Heart right ventricle (tissue), 16 donors: ENCODE measurements around the gene SND1. TPM values are rescaled to one million over a fixed set of nuclear protein-coding genes. Genes with fewer than 3 reads are reported as not detected.

Experiments used
- ATAC-seq, 8 donors: fragments of 200-7000 bp; cut with Tn5 transposase; one replicate each; pipeline ENCODE4 v1.9.1; 2020; ENCODE audit warnings: mild to moderate bottlenecking in 8 of 8, moderate library complexity in 8 of 8, moderate number of reproducible peaks in 1 of 8
- DNase-seq, 2 donors: peaks; one replicate each; pipeline ENCODE4 v3.0.0-alpha.2; 2020
- H3K27ac ChIP-seq, 10 donors: fragments of 200-600 bp; sonication (generic) in 2 of 10; one replicate each; pipeline versions ENCODE4 v1.5.0 to v1.8.0; 2020 to 2022; ENCODE audit warnings: mild to moderate bottlenecking in 3 of 10
- H3K27me3 ChIP-seq, 7 donors: fragments of 200-600 bp; one replicate each; pipeline ENCODE4 v1.8.0; 2021 to 2022; ENCODE audit warnings: mild to moderate bottlenecking in 2 of 7
- H3K36me3 ChIP-seq, 9 donors: fragments of 200-600 bp; sonication (generic) in 1 of 9; one replicate each; pipeline versions ENCODE4 v1.5.0 to v1.8.0; 2020 to 2022; ENCODE audit warnings: mild to moderate bottlenecking in 2 of 9
- H3K4me1 ChIP-seq, 9 donors: fragments of 200-600 bp; sonication (generic) in 1 of 9; one replicate each; pipeline versions ENCODE4 v1.5.0 to v1.8.0; 2020 to 2022; ENCODE audit warnings: mild to moderate bottlenecking in 4 of 9
- H3K4me3 ChIP-seq, 10 donors: fragments of 200-600 bp; sonication (generic) in 2 of 10; one replicate each; pipeline versions ENCODE4 v1.5.0 to v1.8.0; 2020 to 2022; ENCODE audit warnings: mild to moderate bottlenecking in 7 of 10, moderate library complexity in 2 of 10
- H3K9me3 ChIP-seq, 11 donors: fragments of 200-600 bp in 10 of 11; sonication (generic) in 2 of 11; one replicate each; pipeline versions ENCODE4 v1.5.0 to v1.8.0; 2013 to 2022; ENCODE audit warnings: mild to moderate bottlenecking in 2 of 11, control low read depth in 1 of 11, moderate library complexity in 1 of 11
- WGBS, 2 donors: extraction: QIAGEN DNeasy Blood & Tissue Kit; methylation state at CpG; one replicate each; pipeline ENCODE4 v1.1.7; 2013; ENCODE audit warnings: inconsistent platforms in 1 of 2; 5-methylcytosine and 5-hydroxymethylcytosine counted together
- intact Hi-C, 10 donors: fragments of 100-400 bp; cut with DNase I; formaldehyde crosslinking; loops; one replicate each; pipeline versions ENCODE4 v1.11.1 to v1.14.2; 2022
- polyA plus RNA-seq, 2 donors: library from polyadenylated mRNA; stranded (reverse); fragments of 200-250 nt; gene quantifications; one replicate each; pipeline ENCODE4 v1.2.3, GENCODE V29; 2013
- total RNA-seq, 10 donors: library from RNA; stranded (reverse); fragmentation: NEBNext Ultra II Directional in 3 of 10; extraction: Animal tissue kit (Norgen Biotek cat#: 25700) in 3 of 10; gene quantifications; one replicate each; pipeline versions ENCODE4 v1.2.1 to v1.2.4, GENCODE V29; 2021 to 2023
- TF ChIP-seq, protein P1 (sequence below), 9 donors: fragments of 200-600 bp; sonication (generic) in 2 of 9; IDR thresholded peaks; one replicate each; pipeline versions ENCODE4 v1.5.0 to v1.8.0; 2021 to 2022; ENCODE audit warnings: antibody characterized with exemption in 9 of 9, mild to moderate bottlenecking in 5 of 9, moderate library complexity in 1 of 9
- donor health status: Arrhythmogenic right ventricular cardiomyopathy.
- donor health status: ischemic (EF 13 %, LVEDD 7.1; RV severe dilation, severe dysfunction).
- donor health status: healthy with polysubstance abuse.
- donor health status: DM: no; HTN: yes; CAD: no.
- donor health status: DM: no; HTN: no; CAD: no.
- donor health status: ischemic (EF 25% LVEDD 6.9; RV normal size, moderate dysfunction).
- donor health status: ischemic (EF 25% LVEDD 5.7; RV mildly dilated, moderate dysfunction).
- donor health status: healthy.
- donor health status: DM: yes; HTN: yes; CAD: no.
- donor health status: Ischemic cardiomyopathy.
- donor health status: ischemic (EF 35%, LVEDD 5.7; RV mildly dilated, moderate dysfunction).
- donor health status: nonischemic (EF 11% LVEDD 7.7; RV severe dilation, severe dysfunction).
- donor health status: DM: yes; HTN: yes; CAD: no.
- donor health status: PGD.
- donor health status: ischemic (EF 29% LVEDD 5.4; RV normal size, mild dysfunction).
- donor health status: nonischemic (EF 23%, LVEDD 6.1; RV moderate dilation, normal function).

Gene SND1
- total and polyA plus RNA-seq, 12 donors, result 39.9 to 107 (median 80.8) TPM

GRCh38 chr7:127715901-127716300 is 63.9 kb downstream of the SND1 start:
- 83 to 90% methylated on average over 1 of the region's 1 CpG for WGBS, 2 donors

DNA sequence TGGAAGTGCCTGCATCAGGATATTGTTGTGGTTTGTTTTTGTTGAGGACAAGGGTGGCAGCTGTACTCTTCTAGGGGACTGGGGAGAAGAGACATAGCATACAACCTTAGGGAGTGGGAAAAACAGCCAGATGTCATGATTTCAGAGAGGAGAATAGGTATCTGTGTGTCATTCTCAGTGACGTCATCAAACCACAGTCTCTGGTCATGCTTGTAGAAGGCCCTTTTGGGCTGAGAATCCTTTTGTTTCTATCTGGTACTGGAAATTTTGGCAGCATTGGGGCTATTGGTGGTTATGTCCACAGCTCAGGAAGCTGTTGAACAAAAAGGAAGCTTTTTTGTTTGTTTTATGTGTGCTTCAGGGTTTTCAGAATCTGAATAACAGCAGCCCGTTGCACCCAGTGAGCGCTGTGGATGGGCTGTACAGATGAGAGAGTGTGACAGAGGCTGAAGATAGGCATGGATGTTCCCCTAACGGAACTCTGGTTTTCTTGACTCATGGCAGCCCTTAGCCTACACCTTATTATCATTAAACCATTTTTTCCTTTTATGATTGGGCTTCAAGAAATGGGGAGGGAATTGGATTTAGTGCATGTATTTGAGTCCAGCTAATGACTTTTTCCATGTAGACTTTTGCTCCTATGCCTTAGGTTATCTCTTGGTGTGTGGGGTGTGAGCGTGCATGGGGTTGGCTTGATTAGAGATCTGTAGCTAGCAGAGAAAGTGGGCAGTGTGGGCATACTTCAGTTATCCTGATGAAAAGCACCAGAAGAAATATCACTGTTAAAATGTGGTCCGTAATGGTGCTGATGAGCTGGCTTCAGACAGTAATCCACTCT is 65.7 kb downstream of the SND1 start:
- H3K4me3 ChIP-seq, result no peak overlapping the region
- no peaks in the 10 kb centered on the region for H3K9me3 ChIP-seq
- H3K27me3 ChIP-seq, result no peaks in the 10 kb centered on the region
- TF ChIP-seq, protein P1, sequence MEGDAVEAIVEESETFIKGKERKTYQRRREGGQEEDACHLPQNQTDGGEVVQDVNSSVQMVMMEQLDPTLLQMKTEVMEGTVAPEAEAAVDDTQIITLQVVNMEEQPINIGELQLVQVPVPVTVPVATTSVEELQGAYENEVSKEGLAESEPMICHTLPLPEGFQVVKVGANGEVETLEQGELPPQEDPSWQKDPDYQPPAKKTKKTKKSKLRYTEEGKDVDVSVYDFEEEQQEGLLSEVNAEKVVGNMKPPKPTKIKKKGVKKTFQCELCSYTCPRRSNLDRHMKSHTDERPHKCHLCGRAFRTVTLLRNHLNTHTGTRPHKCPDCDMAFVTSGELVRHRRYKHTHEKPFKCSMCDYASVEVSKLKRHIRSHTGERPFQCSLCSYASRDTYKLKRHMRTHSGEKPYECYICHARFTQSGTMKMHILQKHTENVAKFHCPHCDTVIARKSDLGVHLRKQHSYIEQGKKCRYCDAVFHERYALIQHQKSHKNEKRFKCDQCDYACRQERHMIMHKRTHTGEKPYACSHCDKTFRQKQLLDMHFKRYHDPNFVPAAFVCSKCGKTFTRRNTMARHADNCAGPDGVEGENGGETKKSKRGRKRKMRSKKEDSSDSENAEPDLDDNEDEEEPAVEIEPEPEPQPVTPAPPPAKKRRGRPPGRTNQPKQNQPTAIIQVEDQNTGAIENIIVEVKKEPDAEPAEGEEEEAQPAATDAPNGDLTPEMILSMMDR (IDR thresholded peaks at IDR 0.05), result no peak
- 96 to 98% methylated on average over 6 of the region's 6 CpGs for WGBS, 2 donors
- no peak for ATAC-seq
- peaks cover 0 to 66% (median 25%) of the 10 kb centered on the region in 9 donors for H3K36me3 ChIP-seq
- DNase-seq, result no peak
- intact Hi-C loops, result loop anchor here in 3 of 10 donors (10.0 kb wide), 2 partner anchors 317 to 417 kb away; partner anchors contain the start of gene LRRC4 (in 2 of the 3)
- no peak overlapping the region for H3K27ac ChIP-seq
- H3K4me1 ChIP-seq, result peaks cover 0 to 6% (median 0%) of the 10 kb centered on the region in 9 donors

More at GRCh38 chr7:127715901-127716300, 63.9 kb downstream of the SND1 start:
- H3K9me3 ChIP-seq, result peaks cover 0 to 12% (median 6%) of the 10 kb centered on the region in 11 donors
- H3K27me3 ChIP-seq, result no peaks in the 10 kb centered on the region
- peaks cover 0 to 6% (median 0%) of the 10 kb centered on the region in 9 donors for H3K4me1 ChIP-seq
- H3K27ac ChIP-seq, result no peak overlapping the region
- no peak overlapping the region for H3K4me3 ChIP-seq
- no peak for ATAC-seq
- TF ChIP-seq, protein P1 (IDR thresholded peaks at IDR 0.05), result no peak
- peaks cover 0 to 63% (median 19%) of the 10 kb centered on the region in 9 donors for H3K36me3 ChIP-seq
- DNase-seq, result no peak
- intact Hi-C loops, result loop anchor here in 3 of 10 donors (10.0 kb wide), 2 partner anchors 319 to 419 kb away; partner anchors contain the start of gene LRRC4 (in 2 of the 3)

- TF ChIP-seq, protein P1 (IDR thresholded peaks at IDR 0.05), result no peak
- peaks cover 0 to 71% (median 28%) of the 10 kb centered on the region in 9 donors for H3K36me3 ChIP-seq
- intact Hi-C loops, result loop anchor here in 3 of 10 donors (10.0 kb wide), 2 partner anchors 316 to 416 kb away; partner anchors contain the start of gene LRRC4 (in 2 of the 3)
- peaks cover 0 to 6% (median 0%) of the 10 kb centered on the region in 9 donors for H3K4me1 ChIP-seq
- no peak overlapping the region for H3K4me3 ChIP-seq
- no peak for DNase-seq
- no peak overlapping the region for H3K27ac ChIP-seq
- H3K9me3 ChIP-seq, result no peaks in the 10 kb centered on the region
- H3K27me3 ChIP-seq, result no peaks in the 10 kb centered on the region
- ATAC-seq, result no peak
- 96 to 97% methylated on average over 7 of the region's 7 CpGs for WGBS, 2 donors
Observed at GRCh38 chr7:127718340-127718679, 66.3 kb downstream of the SND1 start.

GRCh38 chr7:127726476-127726875 is 74.5 kb downstream of the SND1 start:
- H3K4me3 ChIP-seq, result no peak overlapping the region
- WGBS, 2 donors, result 86 to 92% methylated on average over 3 of the region's 3 CpGs
- ATAC-seq (no peak), DNase-seq (no peak)
- no peak overlapping the region for H3K27ac ChIP-seq
- H3K36me3 ChIP-seq, result peaks cover 0 to 98% (median 9%) of the 10 kb centered on the region in 9 donors
- H3K9me3 ChIP-seq, result no peaks in the 10 kb centered on the region
- no peaks in the 10 kb centered on the region for H3K4me1 ChIP-seq
- TF ChIP-seq, protein P1 (IDR thresholded peaks at IDR 0.05), result no peak
- intact Hi-C loops, result no loop called here
- H3K27me3 ChIP-seq, result no peaks in the 10 kb centered on the region
